Smooth muscle cell (in vitro differentiated cells): ENCODE measurements around the gene C1QTNF9B. TPM values are rescaled to one million over a fixed set of nuclear protein-coding genes. Genes with fewer than 3 reads are reported as not detected.
"Not testable (repeated sequence)": the region's sequence is repeated elsewhere in the genome, so short reads cannot be mapped to it uniquely, and the experiment has no call there.

Experiments used
- DNase-seq: peaks from one replicate; lab custom pipeline; 2025; ENCODE audit not compliant: unreplicated experiment; lab: John Stamatoyannopoulos, UW
- H2AFZ ChIP-seq: fragments of 200-600 bp; sonication (generic); 2 replicates; pipeline ENCODE4 v1.6.0; 2016; ENCODE audit warnings: antibody characterized with exemption, low read depth, mild to moderate bottlenecking
- H3F3A ChIP-seq: fragments of 200-600 bp; sonication (generic); 2 replicates; pipeline ENCODE4 v1.6.0; 2017; ENCODE audit warnings: antibody characterized with exemption, low read depth
- H3K27ac ChIP-seq: fragments of 200-600 bp; sonication (generic); 2 replicates; pipeline ENCODE4 v1.5.1; 2016; ENCODE audit warnings: low read depth, mild to moderate bottlenecking
- H3K27me3 ChIP-seq: fragments of 200-600 bp; sonication (generic); 2 replicates; pipeline ENCODE4 v1.6.1; 2016; ENCODE audit warnings: low read depth, mild to moderate bottlenecking
- H3K36me3 ChIP-seq: fragments of 200-600 bp; sonication (generic); 2 replicates; pipeline ENCODE4 v1.5.1; 2016; ENCODE audit warnings: low read depth
- H3K4me1 ChIP-seq: fragments of 200-600 bp; sonication (generic); 2 replicates; pipeline ENCODE4 v1.5.1; 2016; ENCODE audit warnings: low read depth
- H3K4me2 ChIP-seq: fragments of 200-600 bp; sonication (generic); 2 replicates; pipeline ENCODE4 v1.6.0; 2016; ENCODE audit warnings: mild to moderate bottlenecking
- H3K4me3 ChIP-seq: fragments of 200-600 bp; sonication (generic); 2 replicates; pipeline ENCODE4 v1.5.1; 2016; ENCODE audit warnings: mild to moderate bottlenecking
- H3K79me2 ChIP-seq: fragments of 200-600 bp; sonication (generic); 2 replicates; pipeline ENCODE4 v1.6.0; 2016; ENCODE audit warnings: low read depth, mild to moderate bottlenecking
- H3K9ac ChIP-seq: fragments of 200-600 bp; sonication (generic); 2 replicates; pipeline ENCODE4 v1.6.0; 2016; ENCODE audit warnings: low read depth
- H3K9me3 ChIP-seq: fragments of 200-600 bp; sonication (generic); replicated peaks from 2 replicates; pipeline ENCODE4 v1.5.1; 2016; ENCODE audit warnings: low read depth
- H4K20me1 ChIP-seq: fragments of 200-600 bp; sonication (generic); 2 replicates; pipeline ENCODE4 v1.6.0; 2016; ENCODE audit warnings: low read depth
- CTCF ChIP-seq: fragments of 200-600 bp; sonication (generic); IDR thresholded peaks from 2 replicates; pipeline ENCODE4 v1.5.1; 2017; ENCODE audit warnings: borderline replicate concordance, mild to moderate bottlenecking, antibody characterized with exemption; ENCODE audit not compliant: insufficient read depth, poor library complexity, severe bottlenecking
- WGBS: methylation state at CpG from one replicate; pipeline ENCODE4 v1.1.7; 2016; ENCODE audit warnings: low lambda C conversion rate; 5-methylcytosine and 5-hydroxymethylcytosine counted together
- polyA plus RNA-seq: library from polyadenylated mRNA; unstranded; fragments of >200 nt; fragmentation: Nextera tagmentation; extraction: Ambion mirVana; gene quantifications from 2 replicates; pipeline ENCODE4 v1.2.1, GENCODE V29; 2016
- total RNA-seq: library from RNA; depleted of rRNA; stranded (reverse); fragments of >200 nt; gene quantifications from 2 replicates; pipeline ENCODE4 v1.2.3, GENCODE V29; 2014

The C1QTNF9B gene
- total and polyA plus RNA-seq, 2 experiments from 2014 or later: 0.21 TPM; not detected in 1

DNA sequence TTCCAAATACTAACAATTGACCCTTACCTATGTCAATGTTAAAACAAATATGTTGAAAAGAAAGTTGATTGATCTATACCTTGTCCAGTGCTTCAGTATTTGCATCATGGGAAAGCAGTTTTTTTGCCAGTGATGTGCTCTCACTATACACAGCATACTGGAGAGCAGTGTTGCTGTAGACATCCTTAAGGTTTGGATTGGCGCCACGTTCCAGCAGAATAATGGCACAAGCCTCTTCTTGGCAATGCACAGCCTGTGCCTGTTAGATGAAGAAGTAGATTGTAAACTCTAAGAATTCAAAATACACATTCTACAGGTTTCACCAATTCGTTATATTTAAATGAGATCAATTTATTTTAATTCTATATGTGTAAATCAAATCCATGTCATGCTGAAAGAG is 43.9 kb upstream of the C1QTNF9B start:
- H3K79me2 ChIP-seq: no peaks in the 10 kb centered on the region
- WGBS: 95% methylated on average over 3 of the region's 3 CpGs
- no peak overlapping the region for H3K4me2 ChIP-seq
- H4K20me1 ChIP-seq: no peaks in the 10 kb centered on the region
- H3K36me3 ChIP-seq: no peaks in the 10 kb centered on the region
- no peak overlapping the region for H3K4me3 ChIP-seq
- no peak for DNase-seq
- H3K9me3 ChIP-seq: no peaks in the 10 kb centered on the region
- no peak overlapping the region for H3K9ac ChIP-seq
- H3K4me1 ChIP-seq: no peaks in the 10 kb centered on the region
- TF ChIP-seq CTCF: no peak
- H3K27me3 ChIP-seq: no peaks in the 10 kb centered on the region
- H3F3A ChIP-seq: no peaks in the 10 kb centered on the region
- H2AFZ ChIP-seq: no peak overlapping the region
- no peak overlapping the region for H3K27ac ChIP-seq

DNA sequence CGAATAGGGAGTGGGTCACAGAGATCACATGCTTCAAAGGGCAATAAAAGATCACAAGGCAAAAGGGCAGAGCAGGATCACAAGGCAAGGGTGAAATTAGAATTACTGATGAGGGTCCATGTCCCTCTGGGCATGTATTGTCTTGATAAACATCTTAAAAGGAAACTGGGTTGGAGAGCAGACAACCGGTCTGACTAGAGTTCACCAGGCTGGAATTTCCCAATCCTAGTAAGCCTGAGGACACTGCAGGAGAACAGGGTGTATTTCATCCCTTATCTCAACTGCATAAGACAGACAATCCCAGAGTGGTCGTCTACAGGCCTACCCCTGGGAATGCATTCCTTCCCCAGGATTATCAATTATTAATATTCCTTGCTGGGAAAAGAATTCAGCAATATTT is 42.4 kb upstream of the C1QTNF9B start:
- not testable (repeated sequence) for H4K20me1 ChIP-seq, H3K4me1 ChIP-seq, H3K36me3 ChIP-seq, H3K9ac ChIP-seq, H3K27ac ChIP-seq, H3K4me3 ChIP-seq, H3F3A ChIP-seq, H3K79me2 ChIP-seq, H3K4me2 ChIP-seq, H2AFZ ChIP-seq, H3K9me3 ChIP-seq, DNase-seq, H3K27me3 ChIP-seq
- WGBS: 48% methylated on average over 3 of the region's 3 CpGs

- H3K9ac ChIP-seq: no peak overlapping the region
- no peaks in the 10 kb centered on the region for H3K27me3 ChIP-seq
- no peaks in the 10 kb centered on the region for H4K20me1 ChIP-seq
- no peaks in the 10 kb centered on the region for H3K79me2 ChIP-seq
- H3K9me3 ChIP-seq: no peaks in the 10 kb centered on the region
- no peak overlapping the region for H3K4me2 ChIP-seq
- H3K27ac ChIP-seq: no peak overlapping the region
- WGBS: 98% methylated on average over 2 of the region's 2 CpGs
- H3K4me1 ChIP-seq: peaks cover 4% of the 10 kb centered on the region
- no peak overlapping the region for H2AFZ ChIP-seq
- no peak for DNase-seq
- no peaks in the 10 kb centered on the region for H3K36me3 ChIP-seq
- TF ChIP-seq CTCF: no peak
- no peak overlapping the region for H3K4me3 ChIP-seq
- H3F3A ChIP-seq: no peaks in the 10 kb centered on the region
Measured at GRCh38 chr13:23934520-23934919, 37.2 kb upstream of the C1QTNF9B start.

- H3K9me3 ChIP-seq: no peaks in the 10 kb centered on the region
- H3K27me3 ChIP-seq: no peaks in the 10 kb centered on the region
- H4K20me1 ChIP-seq: no peaks in the 10 kb centered on the region
- H2AFZ ChIP-seq: no peak overlapping the region
- no peak for TF ChIP-seq CTCF
- peak overlapping the region; percentile 82 for H3K27ac ChIP-seq
- DNase-seq: no peak
- 44% methylated on average over 2 of the region's 2 CpGs for WGBS
- peak overlapping the region; percentile 8 for H3K9ac ChIP-seq
- H3K4me2 ChIP-seq: peak overlapping the region; percentile 50
- H3K79me2 ChIP-seq: no peaks in the 10 kb centered on the region
- H3K4me1 ChIP-seq: peaks cover 9% of the 10 kb centered on the region
- no peaks in the 10 kb centered on the region for H3K36me3 ChIP-seq
- H3K4me3 ChIP-seq: no peak overlapping the region
- no peaks in the 10 kb centered on the region for H3F3A ChIP-seq
Measured at GRCh38 chr13:23928985-23929384, 31.7 kb upstream of the C1QTNF9B start.
